Gastrocnemius medialis (tissue), 4 donors: Measurements from ENCODE around the gene HAO1.

Source experiments
- POLR2A ChIP-seq, 2 donors: fragments of 450-650 bp; IDR thresholded peaks; one replicate each; pipeline ENCODE4 v1.6.1; 2017; ENCODE audit warnings: antibody characterized with exemption in 2 of 2, mild to moderate bottlenecking in 2 of 2, moderate library complexity in 2 of 2
- TF ChIP-seq, protein P1 (sequence below), 5 experiments: fragments of 450-650 bp in 3 of 5; fragments of 200-600 bp in 2 of 5; sonication (generic) in 2 of 5; IDR thresholded peaks in 4 of 5; conservative IDR thresholded peaks in 1 of 5; 1 replicate in 4 of 5; 2 replicates in 1 of 5; pipeline ENCODE4 v1.5.1; 2016 to 2019; ENCODE audit warnings: antibody characterized with exemption in 5 of 5, mild to moderate bottlenecking in 3 of 5, moderate library complexity in 3 of 5

DNA sequence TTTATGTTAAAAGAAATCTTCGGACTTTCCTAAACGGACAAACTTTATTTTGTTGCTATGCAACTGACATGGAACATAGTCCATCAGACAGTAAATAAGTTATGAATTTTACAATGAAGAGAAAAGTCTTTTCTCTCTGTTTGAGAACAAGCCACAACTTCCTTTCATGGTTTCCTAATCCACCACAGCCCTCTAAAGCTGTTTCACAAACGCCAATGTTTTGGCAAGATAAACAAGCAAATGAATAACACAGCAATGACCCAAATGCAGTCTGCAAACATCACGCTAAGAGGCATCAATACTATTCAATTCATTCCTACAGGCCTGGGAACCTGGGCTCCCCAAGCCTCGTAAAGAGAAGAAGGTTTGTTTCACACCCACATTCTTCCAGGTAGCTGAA is 60.4 kb downstream of the HAO1 start:
- TF ChIP-seq, protein P1, sequence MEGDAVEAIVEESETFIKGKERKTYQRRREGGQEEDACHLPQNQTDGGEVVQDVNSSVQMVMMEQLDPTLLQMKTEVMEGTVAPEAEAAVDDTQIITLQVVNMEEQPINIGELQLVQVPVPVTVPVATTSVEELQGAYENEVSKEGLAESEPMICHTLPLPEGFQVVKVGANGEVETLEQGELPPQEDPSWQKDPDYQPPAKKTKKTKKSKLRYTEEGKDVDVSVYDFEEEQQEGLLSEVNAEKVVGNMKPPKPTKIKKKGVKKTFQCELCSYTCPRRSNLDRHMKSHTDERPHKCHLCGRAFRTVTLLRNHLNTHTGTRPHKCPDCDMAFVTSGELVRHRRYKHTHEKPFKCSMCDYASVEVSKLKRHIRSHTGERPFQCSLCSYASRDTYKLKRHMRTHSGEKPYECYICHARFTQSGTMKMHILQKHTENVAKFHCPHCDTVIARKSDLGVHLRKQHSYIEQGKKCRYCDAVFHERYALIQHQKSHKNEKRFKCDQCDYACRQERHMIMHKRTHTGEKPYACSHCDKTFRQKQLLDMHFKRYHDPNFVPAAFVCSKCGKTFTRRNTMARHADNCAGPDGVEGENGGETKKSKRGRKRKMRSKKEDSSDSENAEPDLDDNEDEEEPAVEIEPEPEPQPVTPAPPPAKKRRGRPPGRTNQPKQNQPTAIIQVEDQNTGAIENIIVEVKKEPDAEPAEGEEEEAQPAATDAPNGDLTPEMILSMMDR (IDR thresholded peaks at IDR 0.05 in 4 of 5, conservative IDR thresholded peaks at IDR 0.05 in 1 of 5) = no peak
- TF ChIP-seq POLR2A (IDR thresholded peaks at IDR 0.05) = no peak
